Measurements from ENCODE around the gene RAB36. TPM values are rescaled to one million over a fixed set of nuclear protein-coding genes. Genes with fewer than 3 reads are reported as not detected.
A peak's percentile ranks its signal among the peaks of the same experiment; 100 is the strongest.

Gene RAB36
- polyA plus RNA-seq, 10 donors: 0.85 to 3.4 (median 1.6) TPM

- no peak for DNase-seq
Measured at GRCh38 chr22:23157560-23158515, 12.6 kb downstream of the RAB36 start.

GRCh38 chr22:23158516-23159290 lies 13.4 kb downstream of the RAB36 start:
- DNase-seq: no peak

GRCh38 chr22:23159291-23159630 lies 14.0 kb downstream of the RAB36 start:
- no peak for DNase-seq

DNA sequence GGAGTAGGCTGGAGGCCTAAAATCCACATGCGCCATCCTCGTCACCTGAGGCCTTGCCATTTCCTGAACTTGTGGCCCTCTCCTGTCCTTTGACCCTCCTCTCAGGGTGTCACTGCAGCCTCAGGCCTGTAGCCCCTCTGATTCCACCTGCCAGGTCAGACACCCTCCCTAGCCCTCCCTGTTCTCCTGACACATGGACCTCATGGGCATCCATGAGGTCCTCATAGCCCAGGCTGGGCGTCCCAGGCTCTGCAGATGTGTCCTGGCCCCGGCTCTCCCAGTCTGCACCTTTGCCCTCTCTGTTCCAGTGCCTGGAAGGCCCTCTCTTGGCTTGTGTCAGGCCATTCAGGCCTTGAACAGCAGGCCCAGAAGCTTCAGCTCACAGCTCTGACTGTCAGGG lies 15.8 kb downstream of the RAB36 start:
- no peak for DNase-seq

GRCh38 chr22:23161574-23161973 lies 16.3 kb downstream of the RAB36 start:
- DNase-seq: no peak

- DNase-seq: peak in 2 of 3 donors; percentile 51 to 57
Measured at GRCh38 chr22:23163665-23164064, 18.4 kb downstream of the RAB36 start.

DNA sequence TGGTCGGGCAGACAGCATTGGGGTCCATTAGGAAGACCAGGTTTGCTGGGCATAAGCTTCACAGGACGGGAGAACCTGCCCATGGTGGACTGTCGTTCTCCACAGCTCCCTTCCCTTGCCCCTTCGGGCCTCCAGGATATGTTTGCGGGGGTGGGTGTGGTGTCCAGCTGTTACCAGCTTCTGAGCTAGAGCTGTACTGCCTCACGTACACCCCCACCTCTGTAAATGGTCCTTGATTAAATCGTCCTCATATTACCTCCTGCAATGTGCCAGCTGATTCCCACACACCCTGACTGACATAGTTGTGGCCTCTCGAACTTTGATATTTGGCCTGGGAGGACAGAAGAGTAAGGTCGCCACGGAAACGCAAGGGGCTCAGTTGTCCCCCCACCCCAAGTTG lies 18.8 kb downstream of the RAB36 start:
- peak in 1 of 3 donors; percentile 37 for DNase-seq

DNA sequence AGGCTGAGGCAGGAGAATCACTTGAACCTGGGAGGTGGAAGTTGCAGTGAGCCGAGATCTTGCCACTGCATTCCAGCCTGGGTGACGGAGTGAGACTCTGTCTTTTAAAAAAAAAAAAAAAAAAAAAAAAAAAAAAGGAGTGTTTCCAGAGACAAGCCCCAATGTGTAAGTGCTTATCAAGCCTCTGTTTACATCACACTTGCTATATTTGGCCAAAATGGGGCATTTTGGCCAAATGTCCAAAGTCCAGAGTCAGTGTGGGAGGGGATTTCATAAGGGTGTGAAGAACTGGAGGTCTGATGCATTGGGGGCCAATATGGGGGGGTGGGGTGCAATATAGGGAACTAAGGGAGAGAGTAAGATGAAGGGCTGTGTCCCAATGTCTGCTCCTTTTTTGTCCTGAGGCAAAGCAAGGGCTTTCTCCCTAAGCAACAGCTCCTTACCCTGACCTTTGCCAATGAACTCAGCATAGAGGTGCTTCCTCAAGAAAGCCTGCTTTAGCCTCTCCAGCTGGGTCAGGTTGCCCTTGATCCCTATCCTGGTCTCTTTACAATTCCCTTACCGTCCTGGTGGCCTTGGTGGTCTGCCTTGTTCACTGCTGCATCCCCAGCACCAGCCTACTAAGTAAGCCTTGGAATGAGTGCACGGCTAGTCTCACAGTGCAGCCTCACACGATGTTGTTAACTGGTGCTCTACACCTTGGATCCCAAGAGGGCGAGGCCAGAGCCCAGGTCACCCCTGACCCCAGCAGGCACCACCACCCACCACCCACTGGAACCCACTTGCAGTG lies 21.0 kb downstream of the RAB36 start:
- no peak for DNase-seq

- no peak for DNase-seq
Measured at GRCh38 chr22:23166841-23167616, 21.8 kb downstream of the RAB36 start.

GRCh38 chr22:23168391-23169042 lies 23.2 kb downstream of the RAB36 start:
- DNase-seq: no peak

DNA sequence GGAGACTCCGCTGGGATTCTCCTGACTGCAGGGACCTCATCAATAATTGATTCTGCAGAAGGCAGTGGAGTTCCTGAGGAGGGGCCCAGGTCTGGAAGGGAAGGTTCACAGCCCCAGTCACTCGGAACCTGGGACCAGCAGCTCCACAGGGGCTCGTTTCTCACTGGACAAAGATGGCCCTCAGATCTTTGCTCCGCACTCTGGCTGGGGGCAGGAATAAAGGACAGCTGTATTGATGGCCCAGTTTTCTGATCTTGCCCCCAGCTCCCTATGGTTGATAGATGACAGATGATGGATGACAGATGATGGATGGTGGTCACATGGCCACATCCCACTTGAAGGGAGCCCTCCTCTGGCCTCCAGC lies 23.7 kb downstream of the RAB36 start:
- DNase-seq: no peak

GRCh38 chr22:23175817-23176644 lies 30.8 kb downstream of the RAB36 start:
- no peak for DNase-seq

GRCh38 chr22:23176645-23177027 lies 31.4 kb downstream of the RAB36 start:
- no peak for DNase-seq

GRCh38 chr22:23177197-23177596 lies 31.9 kb downstream of the RAB36 start:
- no peak for DNase-seq

GRCh38 chr22:23178512-23179254 lies 33.4 kb downstream of the RAB36 start:
- peak in 2 of 3 donors; percentile 72 to 81 for DNase-seq

DNA sequence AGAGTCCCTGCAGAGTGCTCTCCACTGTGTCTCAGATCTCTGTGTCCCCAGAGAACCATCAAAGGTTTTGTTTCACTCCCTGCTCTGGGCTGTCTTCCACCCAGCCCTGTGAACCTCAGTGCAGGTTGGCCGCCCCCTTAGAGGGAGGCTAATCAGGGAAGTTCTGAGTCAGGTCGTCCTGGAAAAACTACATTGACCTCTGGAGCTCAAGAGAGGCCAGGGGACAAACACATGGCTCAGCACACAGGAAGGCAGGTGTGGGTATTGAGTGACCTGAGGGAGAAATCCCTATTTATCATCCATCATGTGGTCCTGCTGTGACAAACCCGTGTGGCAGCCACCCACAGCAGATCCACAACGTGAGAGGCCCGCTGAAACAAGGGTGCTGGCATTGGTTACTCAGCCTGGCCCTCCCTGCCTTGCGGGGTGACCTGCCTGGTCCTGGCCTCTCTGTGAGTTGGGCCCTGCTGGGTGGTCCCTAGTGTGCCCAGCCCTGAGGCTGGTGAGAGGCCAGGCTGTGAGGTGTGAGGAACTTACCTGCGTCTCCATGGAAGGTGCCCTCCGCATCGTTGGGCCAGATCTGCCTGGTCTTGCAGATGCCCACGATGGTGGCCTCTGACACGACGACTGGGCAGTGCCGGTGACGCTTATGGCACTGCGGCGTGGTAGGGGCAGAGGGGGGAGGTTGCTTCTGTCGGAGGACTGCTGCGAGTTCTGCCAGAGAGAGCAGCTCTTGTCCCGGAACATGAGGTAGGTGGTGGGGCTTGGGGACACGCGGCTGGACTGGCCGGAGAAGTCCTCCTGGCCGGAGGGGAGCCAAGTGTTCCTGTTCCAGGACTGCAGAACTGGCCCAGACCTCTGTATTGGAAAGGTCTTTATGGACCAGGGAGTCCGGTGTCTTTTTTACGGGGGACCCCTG lies 34.4 kb downstream of the RAB36 start:
- peak in 1 of 3 donors; percentile 21 for DNase-seq

- peak; percentile 56 to 87 (median 77) for DNase-seq
Measured at GRCh38 chr22:23180301-23180892, 35.1 kb downstream of the RAB36 start, which contains the start of gene BCR. BCR (plus strand) TSS chr22:23180509; CDS start chr22:23180961, 452 bp downstream.
